HG02970 (cell line): ENCODE results near the gene CSNK1D.
A peak's percentile ranks its signal among the peaks of the same experiment; 100 is the strongest.

Experiments
- ATAC-seq: cut with Tn5 transposase; IDR thresholded peaks from one replicate; pipeline ENCODE4 v1.9.1; 2021; ENCODE audit warnings: mild to moderate bottlenecking, moderate library complexity, moderate number of reproducible peaks; ENCODE audit not compliant: unreplicated experiment, low FRiP score

Gene CSNK1D

GRCh38 chr17:82231312-82231561 lies 42.3 kb downstream of the CSNK1D start:
- ATAC-seq = no peak

- peak; percentile 38 for ATAC-seq
Observed at GRCh38 chr17:82230609-82231311, 42.7 kb downstream of the CSNK1D start.

- no peak for ATAC-seq
Observed at GRCh38 chr17:82229698-82230608, 43.5 kb downstream of the CSNK1D start.

DNA sequence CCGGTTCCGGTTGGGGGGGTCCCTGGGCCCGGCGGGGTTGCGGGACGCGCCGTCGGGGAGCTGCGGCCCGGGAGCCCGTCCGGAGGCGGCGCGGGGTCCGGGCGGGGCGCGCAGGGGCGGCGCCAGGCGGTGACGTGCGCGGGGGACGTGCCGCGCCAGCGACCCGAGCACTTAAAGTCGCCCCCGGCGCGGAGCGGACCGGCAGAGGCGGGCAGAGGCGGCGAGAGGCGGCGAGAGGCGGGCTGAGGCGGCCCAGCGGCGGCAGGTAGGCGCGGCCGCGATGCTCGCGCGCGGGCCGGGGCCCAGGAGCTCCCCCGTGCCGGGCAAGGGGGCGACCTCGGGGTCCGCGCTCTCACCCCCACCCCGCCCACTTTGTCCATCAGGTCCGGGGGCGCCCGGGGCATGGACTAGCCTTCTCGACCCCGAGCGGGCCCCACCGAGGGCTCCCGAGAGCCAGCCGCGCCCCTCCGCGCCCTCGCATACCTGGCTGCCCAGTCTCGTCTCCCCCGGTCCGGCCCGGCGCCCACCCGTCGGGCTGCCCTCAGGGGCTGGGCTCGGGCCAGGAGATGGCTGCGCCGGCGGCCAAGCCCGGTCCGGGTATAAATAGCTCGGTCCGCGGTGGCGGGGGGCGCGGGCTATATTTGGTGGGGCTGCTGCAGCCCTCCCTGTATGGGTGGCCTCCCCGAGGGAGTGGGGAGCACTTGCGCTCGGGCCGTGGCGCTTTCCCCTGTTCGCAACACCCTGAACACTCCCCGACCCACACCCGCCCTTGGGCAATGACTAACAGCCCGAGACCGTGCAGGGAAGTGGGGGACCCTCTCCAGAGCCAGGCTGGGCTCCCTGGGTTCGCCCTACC lies 44.4 kb downstream of the CSNK1D start, which contains the start of gene SLC16A3:
Gene SLC16A3, plus strand, starts transcription at position 201 of the 856 bp plus-strand sequence. CDS start 6,967 bp downstream, outside the sequence.
- peak; percentile 45 for ATAC-seq

DNA sequence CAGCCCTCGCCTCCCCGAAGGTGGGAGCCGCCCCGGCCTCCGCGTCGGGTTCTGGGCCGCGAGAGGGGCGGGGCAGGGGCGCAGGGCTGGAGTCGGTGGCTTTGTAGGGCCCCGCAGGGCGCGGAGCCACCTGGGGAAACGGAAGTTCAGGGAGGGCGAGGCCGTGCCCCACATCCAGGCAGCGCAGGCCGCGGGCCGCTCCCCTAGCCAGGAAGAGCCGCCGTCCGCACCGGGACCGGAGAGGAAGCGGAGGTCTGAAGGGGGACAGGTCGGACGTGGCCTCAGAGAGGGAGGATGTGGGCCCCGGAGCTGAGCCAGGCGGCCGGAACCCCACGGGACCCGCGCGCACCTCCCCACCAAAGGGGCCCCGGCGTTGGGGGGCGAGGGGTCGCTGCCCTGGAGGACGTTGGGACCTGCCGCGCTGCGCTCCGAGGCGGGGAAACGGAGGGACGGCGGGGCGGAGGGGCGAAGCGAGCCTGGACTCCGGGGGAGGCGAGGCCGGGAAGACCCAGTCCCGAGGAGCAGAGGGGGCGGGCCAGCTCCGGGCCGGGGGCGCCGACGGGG lies 45.1 kb downstream of the CSNK1D start:
- ATAC-seq = peak; percentile 30

DNA sequence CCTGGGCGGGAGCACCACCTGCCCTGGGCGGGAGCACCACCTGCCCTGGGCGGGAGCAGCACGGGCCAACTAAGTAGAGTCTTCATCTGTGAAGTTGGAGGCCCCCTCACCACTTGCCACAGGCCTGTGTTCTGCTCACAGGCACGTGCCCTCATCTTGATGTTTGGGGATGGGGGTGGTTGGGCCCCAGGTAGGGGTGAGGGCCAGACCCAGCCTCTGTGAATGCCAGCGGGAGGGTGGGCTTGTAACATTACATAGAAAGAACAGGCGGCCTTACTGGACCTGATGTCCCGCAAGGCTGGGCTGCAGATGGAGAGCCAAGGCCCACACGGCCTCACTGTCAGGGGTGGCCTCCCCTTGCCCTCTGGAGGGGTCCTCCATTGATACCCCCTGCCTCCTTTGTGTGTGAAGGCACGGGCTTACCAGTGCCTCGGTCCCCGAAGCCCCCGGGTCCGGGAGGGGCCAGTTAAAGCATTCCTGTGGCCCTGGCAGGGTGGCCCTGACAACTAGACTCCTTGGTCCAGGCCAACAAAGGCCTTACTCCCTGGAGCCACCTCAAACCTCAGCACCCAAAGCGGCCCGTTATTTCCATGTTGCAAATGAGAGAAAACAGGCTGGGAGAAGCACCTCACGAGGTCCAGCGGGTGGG lies 45.7 kb downstream of the CSNK1D start:
- ATAC-seq = no peak

GRCh38 chr17:82226809-82227628 lies 46.5 kb downstream of the CSNK1D start:
- no peak for ATAC-seq

DNA sequence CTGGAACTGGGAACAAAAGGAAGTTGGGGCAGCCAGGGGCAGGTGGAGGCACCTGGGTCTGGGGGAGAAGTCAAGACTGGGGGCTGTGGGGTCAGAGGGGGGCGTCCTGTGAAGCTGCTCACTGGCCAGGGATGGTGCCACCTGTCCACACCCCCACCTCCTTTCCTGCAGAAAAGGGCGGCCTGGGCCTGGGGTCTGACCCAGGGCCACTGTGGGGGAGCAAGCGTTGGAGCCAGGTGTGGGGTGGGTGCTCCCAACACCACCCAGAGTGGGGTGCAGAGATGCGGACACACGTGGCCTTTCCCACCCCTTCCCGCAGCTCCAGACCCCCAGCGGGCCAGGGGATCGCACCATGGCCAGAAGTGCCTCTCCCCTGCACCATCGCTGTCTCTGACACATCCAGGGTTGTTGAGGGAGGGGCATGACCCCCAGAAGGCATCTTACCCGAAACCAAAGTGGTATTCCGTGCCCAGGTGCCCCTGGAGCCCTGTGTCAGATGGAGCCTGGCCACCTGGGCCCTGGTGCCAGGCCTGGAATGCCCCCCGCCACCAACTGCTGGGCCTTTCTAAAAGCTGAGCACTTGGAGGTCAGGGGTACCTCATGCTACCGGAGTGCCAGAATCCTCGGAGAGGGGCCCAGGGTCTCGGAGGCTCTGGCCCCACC lies 47.2 kb downstream of the CSNK1D start:
- no peak for ATAC-seq

DNA sequence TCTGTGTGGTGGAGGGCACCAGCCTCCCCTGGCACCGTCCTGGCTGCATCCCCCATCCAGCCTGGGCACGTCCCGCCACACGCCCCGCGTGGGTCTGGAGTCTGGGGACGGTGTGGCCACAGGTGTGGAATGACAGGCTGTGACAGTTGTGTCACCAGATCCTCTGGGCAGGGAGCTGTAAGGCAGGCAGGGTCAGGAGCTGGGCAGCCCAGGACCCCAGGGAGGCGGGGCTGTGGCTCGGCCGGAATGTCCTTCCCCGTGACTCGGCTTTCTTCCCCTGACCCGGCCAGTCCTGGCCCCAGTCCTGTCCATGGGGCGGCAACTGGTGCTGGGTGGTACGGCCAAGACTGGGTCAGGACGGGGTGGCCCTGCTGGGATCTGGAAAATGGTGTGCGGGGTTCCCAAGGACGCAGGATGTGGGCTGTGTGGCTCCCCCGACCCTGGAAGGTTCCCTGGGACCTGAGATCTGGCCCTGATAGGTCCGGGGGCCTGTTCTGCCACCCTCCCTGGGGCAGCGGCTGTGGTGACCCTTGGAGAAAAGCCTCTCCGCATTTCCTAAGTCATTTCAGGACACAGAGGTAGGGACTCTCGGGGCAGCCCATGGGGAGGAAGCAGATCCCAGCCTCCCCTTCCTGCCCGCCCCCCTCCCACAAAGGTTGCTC lies 48.0 kb downstream of the CSNK1D start:
- ATAC-seq = no peak

GRCh38 chr17:82224666-82225065 lies 48.8 kb downstream of the CSNK1D start:
- no peak for ATAC-seq

DNA sequence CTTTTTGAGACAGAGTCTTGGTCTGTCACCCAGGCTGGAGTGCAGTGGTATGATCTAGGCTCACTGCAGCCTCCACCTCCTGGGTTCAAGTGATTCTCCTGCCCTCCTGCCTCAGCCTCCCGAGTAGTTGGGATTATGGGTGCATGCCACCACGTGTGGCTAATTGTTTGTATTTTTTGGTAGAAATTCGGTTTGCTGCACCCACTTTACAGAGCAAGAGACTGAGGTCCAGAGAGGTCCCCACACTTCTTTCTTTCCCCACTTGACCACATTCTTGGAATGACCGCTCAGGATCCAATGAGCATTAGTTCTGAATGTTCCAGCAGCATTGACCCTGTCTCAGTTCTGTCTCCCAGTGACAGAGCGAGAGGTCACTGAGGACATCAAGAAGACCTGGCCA lies 50.0 kb downstream of the CSNK1D start:
- no peak for ATAC-seq

- ATAC-seq = no peak
Observed at GRCh38 chr17:82222816-82223215, 50.7 kb downstream of the CSNK1D start.

DNA sequence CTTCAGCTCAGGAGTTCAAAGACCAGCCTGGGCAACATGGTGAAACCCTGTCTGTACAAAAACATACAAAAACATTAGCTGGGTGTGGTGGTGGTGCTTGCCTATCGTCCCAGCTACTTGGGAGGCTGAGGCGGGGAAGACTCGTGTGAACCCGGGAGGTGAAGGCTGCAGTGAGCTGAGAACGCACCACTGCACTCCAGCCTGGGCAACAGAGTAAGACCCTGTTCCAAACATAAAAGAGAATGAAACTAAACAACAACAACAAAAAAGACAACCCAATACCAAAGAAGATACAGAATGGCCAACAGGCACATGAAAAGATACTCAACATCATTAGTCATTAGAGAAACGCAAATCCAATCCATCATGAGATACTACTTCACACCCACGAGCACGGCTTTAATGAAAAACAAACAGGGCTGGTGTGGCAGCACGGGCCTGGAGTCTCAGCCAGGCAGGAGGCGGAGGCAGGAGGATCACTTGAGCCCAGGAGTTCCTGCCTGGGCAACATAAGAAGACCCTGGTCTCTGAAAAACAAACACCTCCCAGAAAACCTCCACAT lies 52.1 kb downstream of the CSNK1D start:
- no peak for ATAC-seq

DNA sequence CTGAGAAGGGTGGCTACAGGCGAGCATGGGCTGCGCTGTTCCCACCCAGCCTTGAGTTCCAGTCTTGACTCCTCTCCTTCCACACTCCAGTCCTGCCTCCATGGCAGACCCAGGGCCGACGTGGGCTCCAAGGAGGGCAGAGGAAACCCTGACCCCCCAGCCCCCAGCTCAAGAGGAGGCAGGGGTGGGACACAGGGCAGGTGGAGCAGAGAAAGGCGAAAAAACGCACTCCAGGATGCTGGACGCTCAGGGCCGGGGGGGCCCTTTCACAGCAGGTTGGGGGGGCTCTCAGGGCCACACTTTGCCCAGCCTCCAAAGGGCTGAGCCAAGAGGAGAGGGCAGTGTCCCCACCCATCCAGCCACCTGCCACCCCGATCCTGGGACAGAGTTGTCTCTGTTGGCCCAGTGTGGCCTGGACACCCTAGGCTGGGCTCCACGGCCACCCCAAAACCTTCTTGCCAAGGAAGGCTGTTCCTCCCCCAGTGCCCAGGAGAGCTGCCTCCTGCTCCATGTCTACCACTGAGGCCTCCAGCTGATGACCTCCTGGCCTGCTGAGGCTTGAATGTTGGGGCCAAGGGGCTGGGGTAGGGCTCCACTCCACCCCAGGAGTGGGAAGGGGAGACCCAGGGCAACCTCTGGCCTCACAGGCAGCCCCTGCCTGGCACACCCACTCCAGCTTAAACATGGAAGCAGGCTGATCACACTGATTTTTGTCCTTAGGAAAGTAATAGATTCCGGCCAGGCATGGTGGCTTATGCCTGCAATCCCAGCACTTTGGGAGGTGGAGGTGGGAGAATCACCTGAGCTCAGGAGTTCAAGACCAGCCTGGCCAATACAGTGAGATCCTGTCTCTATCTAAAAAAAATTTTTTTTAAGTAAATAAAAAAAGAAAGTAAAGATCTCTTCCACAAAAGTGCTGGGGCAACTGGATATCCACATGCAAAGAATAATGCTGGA lies 53.5 kb downstream of the CSNK1D start:
- ATAC-seq = no peak

GRCh38 chr17:82219083-82219482 lies 54.4 kb downstream of the CSNK1D start:
- no peak for ATAC-seq

- ATAC-seq = no peak
Observed at GRCh38 chr17:82218349-82219075, 55.0 kb downstream of the CSNK1D start.
